C4-2B (cell line): ENCODE measurements around the gene CCDC85C.

ENCODE experiments used
- H3K27ac ChIP-seq: fragments of 450-650 bp; 2 replicates; pipeline ENCODE4 v1.5.1; 2017
- CTCF ChIP-seq: fragments of 450-650 bp; conservative IDR thresholded peaks from 2 replicates; pipeline ENCODE4 v1.5.1; 2017; ENCODE audit warnings: mild to moderate bottlenecking
- ZFX ChIP-seq: fragments of 450-650 bp; IDR thresholded peaks from 2 replicates; pipeline ENCODE4 v1.6.1; 2017

The CCDC85C gene

GRCh38 chr14:99520571-99521081 is 83.4 kb downstream of the CCDC85C start:
- no peak overlapping the region for H3K27ac ChIP-seq
- TF ChIP-seq CTCF (no peak), ZFX (no peak)

GRCh38 chr14:99519931-99520421 is 84.0 kb downstream of the CCDC85C start:
- no peak overlapping the region for H3K27ac ChIP-seq
- TF ChIP-seq ZFX: no peak
- no peak for TF ChIP-seq CTCF

- TF ChIP-seq CTCF (no peak), ZFX (no peak)
- H3K27ac ChIP-seq: no peak overlapping the region
Measured at GRCh38 chr14:99519347-99519881, 84.6 kb downstream of the CCDC85C start.

- no peak for TF ChIP-seq ZFX
- peak; percentile 97 for TF ChIP-seq CTCF
- no peak overlapping the region; the same call in 1 of the 2 replicates for H3K27ac ChIP-seq
Measured at GRCh38 chr14:99518441-99519346, 85.3 kb downstream of the CCDC85C start.

- no peak overlapping the region for H3K27ac ChIP-seq
- no peak for TF ChIP-seq CTCF
- TF ChIP-seq ZFX: no peak
Measured at GRCh38 chr14:99517643-99518381, 86.2 kb downstream of the CCDC85C start.

- TF ChIP-seq ZFX (no peak), CTCF (no peak)
- H3K27ac ChIP-seq: no peak overlapping the region
Measured at GRCh38 chr14:99516871-99517642, 87.0 kb downstream of the CCDC85C start.
